ENCODE results near the gene MRS2.
"Not testable (repeated sequence)": the region's sequence is repeated elsewhere in the genome, so short reads cannot be mapped to it uniquely, and the experiment has no call there.

Gene MRS2

DNA sequence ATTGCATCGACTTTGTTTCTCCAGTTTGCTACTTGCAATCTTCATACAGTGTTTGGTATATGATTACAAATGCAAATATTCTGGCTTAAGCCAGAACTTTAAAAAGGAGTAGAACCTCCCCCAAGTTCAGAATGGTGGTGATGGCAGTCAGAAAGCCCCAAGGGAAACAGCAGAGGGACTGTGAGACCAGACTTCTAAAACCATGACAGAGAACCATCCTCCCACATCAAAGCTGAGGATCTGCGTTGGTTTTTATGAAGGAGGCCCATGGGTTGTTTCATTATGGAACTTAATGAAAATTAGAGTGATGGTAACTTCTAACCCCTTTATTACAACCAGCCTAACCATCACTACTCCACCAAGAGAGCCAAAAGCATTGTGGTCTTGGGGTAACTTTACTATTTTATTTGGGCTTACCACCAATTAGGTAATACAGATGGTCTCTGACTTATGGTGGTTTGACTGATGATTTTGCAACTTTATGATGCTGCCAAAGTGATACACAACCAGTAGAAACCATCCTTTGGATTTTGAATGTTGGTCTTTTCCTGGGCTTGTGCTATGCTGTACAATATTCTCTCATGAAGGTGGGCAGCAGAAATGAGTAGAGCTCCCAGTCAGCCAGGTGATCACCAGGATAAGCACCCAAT lies 10.9 kb upstream of the MRS2 start:
- DNase-seq = no peak

DNA sequence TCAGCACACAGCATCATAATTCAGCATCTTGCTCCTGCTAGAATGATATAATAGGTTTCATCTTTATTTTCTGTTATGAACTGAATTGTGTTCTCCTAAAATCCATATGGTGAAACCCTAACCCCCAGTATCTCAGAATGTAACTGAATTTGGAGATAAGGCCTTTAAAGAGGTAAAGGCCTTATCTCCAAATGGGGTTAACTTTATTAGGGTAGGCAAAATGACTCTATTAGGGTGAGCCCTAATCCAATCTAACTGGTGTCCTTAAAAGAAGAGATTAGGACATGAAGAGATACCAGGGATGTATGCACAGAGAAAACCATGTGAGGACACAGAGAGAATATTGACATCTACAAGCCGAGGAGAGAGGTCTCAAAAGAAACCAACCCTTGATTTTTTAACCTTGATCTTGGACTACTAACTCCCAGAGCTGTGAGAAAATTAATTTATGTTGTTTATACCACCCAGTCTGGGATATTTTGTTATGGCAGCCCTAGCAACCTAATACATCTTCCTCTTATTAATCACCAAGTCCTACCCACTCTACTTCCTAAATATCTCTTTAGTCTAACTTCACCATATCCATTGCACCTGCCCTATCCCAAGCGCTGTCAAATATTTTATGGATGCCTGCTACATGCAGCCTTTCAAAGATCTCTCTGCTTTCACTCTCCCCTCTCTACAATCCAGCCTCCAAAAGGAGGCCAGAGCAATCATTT lies 8.5 kb upstream of the MRS2 start:
- DNase-seq = no peak

DNA sequence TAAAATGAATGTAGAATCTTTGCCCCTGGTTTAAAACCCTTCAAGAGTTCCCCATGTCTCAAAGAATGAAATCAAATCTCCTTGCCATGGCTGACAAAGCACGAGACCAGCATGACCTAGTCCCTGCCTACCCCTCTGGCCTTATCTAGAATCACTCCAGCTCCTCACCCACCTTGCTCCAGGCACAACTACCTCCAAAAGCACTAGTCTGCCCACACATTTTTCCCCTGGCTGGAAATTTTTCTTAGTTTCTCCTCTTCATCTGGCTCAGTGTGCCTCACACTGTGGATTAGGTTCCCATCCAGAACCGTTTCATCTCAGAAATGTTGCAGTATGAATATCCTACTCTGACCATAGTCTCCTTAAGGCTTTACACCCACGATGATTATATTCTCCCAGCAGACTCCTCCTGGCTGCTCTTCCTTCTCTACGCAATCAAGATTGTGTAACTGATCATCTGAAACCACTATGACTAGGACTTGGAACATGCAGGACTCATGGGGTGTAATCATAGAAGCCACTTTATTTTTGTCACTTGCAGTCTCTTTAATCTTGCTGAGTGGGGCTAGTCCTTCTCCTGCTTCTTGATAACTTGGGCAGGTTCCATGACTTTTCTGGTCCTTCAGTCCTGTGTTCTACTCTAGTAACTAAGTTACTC lies 7.8 kb upstream of the MRS2 start:
- no peak for DNase-seq

DNA sequence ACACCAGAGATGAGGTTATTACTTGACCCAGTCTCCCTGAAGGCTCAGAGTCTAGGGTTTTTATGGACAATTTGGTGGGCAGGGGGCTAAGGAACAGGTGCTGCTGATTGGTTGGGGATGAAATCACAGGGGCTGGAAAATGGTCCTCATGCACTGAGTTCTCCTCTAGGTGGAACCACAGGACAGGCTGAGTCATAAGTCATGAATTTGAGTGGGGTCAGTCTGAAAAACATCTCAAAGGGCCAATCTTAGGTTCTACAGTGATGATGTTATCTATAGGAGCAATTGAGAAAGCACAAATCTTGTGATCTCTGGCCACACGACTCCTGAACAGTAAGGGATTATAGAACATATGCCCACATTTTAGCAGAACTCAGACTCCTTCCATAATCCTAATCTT lies 5.9 kb upstream of the MRS2 start:
- no peak for DNase-seq

DNA sequence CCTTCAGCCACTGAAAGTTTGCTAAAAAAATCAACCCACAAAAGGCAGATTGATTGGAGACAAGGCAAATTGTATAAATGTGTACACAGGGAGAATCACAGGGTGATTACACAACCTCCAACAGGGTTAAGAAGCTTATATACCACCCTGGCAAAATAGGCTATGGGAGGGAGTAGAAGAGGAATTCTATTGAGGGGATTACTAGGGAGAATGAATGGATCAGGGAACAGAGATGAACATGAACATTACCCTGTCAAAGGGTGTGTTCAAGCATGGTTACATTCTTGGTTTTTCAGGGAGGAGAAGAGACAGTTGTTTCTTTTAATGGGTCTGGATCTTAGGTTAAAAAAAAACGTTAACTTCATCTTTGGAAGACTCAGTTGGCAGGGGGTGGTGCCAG lies 5.1 kb upstream of the MRS2 start:
- DNase-seq = no peak

DNA sequence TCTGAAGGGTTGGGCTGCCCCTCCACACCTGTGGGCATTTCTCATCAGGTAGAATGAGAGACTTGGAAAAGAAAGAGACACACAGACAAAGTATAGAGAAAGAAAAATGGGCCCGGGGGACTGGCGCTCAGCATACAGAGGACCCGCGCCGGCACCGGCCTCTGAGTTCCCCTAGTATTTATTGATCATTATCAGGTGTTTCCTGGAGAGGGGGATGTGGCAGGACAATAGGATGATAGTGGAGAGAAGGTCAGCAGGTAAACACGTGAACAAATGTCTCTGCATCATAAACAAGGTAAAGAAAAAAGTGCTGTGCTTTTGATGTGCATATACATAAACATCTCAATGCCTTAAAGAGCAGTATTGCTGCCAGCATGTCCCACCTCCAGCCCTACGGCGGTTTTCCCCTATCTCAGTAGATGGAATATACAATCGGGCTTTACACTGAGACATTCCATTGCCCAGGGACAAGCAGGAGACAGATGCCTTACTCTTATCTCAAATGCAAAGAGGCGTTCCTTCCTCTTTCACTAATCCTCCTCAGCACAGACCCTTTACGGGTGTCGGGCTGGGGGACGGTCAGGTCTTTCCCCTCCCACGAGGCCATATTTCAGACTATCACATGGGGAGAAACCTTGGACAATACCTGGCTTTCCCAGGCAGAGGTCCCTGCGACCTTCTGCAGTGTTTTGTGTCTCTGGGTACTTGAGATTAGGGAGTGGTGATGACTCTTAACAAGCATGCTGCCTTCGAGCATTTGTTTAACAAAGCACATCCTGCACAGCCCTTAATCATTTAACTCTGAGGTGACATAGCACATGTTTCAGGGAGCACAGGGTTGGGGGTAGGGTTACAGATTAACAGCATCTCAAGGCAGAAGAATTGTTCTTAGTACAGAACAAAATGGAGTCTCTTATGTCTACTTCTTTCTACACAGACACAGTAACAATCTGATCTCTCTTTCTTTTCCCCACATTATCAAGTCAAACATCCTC lies 2.4 kb upstream of the MRS2 start:
- not testable (repeated sequence) for DNase-seq

DNA sequence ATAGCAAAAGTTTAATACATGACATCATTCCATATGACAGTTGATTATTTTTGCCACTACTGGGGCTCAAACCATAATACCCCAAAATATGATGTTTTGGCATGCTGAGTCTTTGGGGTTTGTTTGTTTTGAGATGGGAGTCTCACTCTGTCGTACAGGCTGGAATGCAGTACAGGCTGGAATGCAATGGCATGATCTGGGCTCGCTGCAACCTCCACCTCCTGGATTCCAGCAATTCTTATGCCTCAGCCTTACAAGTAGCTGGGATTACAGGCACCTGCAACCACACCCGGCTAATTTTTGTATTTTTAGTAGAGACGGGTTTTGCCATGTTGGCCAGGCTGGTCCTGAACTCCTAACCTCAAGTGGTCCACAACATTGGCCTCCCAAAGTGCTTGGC lies 1.3 kb upstream of the MRS2 start:
- no peak for DNase-seq

DNA sequence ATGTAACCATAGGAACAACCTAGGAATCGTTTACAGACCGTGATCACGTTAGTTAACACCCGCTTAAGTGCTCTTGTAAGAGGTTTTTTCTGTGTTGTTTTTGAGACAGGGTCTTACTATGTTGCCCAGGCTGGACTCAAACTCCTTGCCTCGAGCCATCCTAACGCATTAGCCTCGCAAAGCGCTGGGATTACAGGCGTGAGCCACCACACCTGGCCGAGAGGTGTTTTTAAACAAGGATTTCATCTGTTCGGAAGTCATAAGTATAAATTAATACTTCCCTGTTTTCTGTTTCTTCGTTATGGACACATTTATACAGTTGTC lies 727 bp downstream of the MRS2 start:
- no peak for DNase-seq

DNA sequence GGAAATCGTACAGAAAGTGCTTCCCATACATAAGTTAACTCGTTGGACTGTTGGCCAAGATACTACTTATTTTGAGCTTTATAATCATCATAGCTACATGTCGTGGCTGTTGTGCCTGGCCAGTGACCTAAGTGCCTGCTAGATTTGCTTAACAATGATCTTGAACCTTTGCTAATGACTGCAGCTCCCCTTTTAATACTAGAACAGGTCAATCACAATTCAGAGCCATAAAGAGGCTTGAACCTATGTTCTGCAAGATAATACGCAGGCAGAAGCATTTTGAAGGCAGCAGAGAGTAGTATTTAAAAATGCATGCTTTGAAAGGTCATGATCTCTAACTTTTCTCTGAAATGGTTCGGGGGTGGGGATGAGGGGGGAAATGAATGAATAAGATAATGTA lies 2.5 kb downstream of the MRS2 start:
- no peak for DNase-seq

DNA sequence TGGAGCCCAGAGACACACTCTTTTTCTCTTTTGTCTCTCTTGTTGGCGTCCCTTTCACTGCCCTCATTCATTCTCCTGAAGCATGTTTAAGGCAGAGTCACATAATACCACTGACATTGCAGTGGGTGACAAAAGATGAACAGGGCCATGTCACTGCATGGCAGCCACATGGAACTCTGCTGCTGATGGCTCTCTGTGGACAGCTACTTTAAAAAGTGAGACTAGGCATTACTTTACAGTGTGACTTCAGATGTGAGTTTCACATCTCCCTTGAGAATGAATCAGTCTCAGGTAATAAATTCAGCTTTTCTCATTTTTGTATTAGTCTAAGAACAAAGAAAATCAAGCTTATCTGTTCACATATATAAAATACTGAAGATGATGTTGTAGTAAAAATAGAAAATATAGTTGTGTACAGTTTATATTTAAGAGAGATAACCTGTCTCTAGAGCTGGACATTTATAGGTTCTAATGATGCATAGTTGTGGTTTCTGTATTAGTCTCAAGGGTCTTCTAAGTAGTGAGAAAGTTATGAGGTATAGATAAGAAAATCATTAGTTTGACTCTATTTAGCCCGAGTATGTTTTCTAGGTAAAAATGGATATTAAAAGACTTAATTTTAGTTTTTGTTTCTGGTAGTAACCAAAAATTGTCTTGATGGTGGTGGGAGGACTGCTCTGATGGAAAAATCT lies 6.1 kb downstream of the MRS2 start:
- no peak for DNase-seq

DNA sequence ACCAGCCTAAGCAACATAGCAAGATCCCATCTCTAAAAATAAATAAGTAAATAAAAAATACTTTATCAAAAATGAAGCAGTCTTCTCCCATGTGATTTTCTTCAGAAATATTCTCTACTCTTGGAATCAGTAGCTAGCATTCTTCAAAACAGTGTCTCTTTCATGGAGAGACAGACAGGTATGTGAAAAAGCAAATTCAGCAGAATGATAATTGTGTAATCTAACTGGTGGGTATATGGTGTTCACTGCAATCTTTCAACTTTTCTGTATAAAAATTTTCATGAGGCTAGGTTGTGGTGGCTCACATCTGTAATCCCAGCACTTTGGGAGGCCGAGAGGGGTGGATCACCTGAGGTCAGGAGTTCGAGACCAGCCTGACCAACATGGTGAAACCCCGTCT lies 7.9 kb downstream of the MRS2 start:
- no peak for DNase-seq

DNA sequence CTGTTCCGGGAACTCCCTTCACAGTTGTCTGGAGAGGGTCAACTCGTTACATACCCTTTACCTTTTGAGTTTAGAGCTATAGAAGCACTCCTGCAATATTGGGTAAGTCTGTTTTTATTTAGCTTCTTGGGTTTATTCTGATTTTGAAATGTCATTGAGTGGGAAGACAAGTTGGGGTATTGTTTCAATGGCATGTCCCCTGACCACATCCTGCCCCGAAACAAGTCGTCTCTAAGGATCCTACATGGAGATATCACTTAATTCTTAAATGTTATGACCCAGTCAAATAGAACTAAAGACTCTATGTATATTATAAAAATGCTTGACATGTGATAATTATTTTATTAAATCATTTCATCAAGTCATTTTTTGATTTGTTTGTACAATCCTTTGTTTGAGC lies 9.6 kb downstream of the MRS2 start:
- DNase-seq = no peak

DNA sequence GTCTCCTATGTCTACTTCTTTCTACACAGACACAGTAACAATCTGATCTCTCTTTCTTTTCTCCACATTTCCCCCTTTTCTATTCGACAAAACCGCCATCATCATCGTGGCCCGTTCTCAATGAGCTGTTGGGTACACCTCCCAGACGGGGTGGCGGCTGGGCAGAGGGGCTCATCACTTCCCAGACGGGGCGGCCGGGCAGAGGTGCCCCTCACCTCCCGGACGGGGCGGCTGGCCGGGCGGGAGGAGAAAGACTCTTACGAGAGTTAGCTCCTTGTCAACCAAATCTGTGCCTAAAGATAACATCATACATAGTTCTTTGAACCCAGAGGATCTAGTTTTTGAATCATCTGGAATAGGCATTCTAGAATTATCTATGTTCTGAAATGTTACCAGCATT lies 11.8 kb downstream of the MRS2 start:
- not testable (repeated sequence) for DNase-seq

DNA sequence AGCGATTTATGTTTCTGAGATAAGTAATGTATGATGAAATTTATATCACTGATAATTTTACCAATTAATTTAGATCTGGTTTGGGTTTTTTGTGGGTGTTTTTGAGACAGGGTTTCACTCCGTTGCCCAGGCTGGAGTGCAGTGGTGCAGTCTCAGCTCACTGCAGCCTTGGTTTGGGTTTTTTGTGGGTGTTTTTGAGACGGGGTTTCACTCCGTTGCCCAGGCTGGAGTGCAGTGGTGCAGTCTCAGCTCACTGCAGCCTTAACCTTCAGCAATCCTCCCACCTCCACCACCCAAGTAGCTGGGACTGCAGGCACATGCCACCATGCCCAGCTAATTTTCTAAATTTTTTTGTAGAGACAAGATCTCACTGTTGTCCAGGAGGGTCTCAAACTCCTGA lies 13.0 kb downstream of the MRS2 start:
- DNase-seq = no peak

DNA sequence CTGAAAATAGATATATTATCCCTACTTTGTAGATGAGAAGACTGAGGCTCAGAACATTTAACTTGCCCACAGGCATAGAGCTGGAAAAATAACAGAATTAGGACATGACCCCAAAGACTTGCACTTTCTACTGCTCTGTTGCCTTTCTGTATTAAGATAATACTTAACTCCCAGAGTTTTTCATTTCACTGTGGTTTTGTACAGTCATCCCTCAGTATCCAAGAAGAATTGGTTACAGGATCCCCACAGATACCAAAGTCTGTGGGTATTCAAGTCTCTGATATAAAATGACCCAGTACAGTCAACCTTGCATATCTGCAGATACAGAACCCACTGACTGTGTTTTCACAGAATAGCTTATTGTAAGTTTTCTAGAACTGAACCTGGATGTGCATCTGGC lies 16.8 kb downstream of the MRS2 start:
- no peak for DNase-seq

DNA sequence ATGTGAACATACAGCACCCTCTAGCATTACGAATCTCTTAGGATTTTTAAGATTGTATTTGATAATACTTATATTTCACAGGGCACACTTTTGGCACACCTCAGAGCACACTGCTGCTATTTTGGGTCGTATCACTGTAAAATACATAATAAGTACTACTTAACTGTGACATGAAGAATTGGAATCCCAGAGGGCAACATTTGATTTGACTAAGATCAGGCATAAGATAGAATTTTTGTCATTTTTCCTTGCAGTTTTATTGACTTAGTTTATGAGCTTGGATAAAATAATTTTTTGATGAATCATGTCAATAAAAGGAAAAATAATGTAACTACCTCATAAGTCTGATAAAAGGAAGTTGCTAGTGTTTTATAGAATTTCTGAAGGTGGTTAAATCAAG lies 22.4 kb downstream of the MRS2 start:
- DNase-seq = no peak

DNA sequence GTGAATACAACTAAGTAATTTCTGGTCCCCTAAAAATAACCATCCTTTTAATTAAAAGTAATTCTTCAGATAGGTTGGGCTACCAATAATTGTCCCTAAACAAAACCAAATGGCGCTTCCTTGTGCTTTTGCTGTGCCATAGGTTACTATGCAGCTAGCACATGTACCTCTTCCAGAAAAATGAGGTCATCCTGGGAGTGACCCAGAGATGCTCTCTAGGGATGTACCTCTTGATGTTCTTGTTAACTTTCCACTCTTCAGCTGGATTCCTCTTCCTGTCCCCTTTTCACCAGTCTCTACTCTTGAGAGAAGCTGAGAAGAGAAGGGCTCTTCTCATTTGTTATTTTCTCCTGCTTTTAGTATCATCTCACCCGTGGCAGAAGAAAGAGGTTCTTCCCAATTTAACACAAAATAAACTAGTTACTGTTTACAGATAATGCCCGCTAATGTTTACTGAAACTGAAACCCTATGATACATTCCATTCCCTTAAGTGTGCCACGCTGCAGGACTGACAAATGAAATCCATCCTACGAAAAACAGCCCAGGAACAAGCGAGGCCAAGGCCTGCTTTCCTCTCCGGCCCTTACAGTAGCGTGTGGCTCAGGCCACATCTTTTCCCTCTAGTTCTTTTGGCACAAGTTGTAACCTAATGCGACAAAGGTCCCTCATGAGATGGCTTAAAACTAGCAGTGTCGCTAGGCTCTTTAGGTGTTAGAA lies 24.2 kb downstream of the MRS2 start:
- DNase-seq = no peak

DNA sequence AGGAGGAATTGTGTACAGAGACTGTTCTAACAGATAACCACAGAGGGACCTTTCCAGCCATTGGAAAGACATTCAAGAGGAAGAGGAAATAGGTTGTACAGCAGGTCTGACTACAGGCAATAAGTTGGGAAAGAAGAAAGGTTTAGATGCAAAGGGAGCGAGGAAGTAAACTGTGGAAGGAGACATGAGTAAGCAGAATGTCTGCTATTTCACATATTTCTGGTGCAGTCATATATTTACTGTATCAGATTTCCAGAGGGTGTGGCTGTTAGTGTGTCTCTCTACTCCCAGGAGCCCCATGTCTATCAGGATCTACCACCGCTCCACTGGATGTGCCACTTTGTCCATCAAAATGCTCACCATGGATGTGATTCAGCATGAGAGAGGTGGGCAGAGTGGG lies 25.9 kb downstream of the MRS2 start:
- no peak for DNase-seq

DNA sequence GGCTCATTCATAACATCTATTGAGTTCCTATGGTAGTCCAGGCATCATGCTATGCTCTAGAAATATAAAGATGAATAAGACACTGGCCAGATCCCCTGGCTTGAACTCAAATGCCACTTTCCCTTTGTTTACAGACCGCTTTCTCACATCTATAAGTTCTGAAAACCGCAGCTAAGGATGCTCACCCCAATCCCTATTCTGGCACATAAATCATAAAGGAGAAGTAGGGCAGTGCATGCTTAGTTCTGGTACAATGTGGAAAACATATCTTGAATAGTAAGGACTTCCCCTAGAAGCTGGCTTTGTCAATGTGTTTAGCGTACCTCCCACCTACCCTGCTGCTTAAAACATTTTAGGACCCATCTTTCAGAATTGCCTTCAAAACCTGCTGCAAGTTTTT lies 26.4 kb downstream of the MRS2 start:
- DNase-seq = no peak

DNA sequence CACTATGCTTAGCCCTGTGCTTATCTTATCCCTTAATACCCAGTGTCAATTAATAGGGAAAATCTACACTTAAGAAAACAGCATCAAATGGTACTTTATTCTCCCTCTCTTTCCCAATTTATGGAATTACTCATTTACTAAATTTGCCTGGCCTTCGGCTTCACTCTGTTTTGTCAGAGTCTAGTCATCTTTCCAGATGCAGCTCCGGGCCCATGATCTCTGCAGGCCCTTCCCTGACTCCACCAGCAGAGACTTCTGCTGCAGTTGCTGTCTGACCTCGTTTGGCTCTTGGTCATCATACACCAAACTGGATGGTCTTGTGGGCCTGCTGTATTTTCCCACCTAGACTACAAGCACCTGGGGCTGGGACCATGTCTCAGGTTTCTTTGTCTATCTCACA lies 27.4 kb downstream of the MRS2 start:
- DNase-seq = no peak

DNA sequence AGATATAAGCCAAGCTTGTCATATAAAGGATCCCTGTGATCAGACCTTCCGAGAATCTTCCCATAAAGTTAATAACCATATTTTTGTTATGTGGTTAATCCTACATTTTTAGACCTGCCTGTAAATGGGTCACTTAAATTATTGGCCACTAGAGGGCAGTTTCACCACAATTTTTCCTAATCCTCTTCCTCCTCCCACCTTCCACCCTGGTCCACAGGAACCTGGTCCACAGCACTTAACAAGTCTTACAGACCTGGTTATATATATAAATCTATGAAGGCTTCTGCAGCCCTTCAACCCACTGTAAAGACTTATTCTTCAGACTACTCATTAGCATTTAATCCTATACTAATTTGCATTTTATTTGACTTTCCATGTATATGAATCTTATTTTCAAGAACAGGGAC lies 28.3 kb downstream of the MRS2 start:
- no peak for DNase-seq

DNA sequence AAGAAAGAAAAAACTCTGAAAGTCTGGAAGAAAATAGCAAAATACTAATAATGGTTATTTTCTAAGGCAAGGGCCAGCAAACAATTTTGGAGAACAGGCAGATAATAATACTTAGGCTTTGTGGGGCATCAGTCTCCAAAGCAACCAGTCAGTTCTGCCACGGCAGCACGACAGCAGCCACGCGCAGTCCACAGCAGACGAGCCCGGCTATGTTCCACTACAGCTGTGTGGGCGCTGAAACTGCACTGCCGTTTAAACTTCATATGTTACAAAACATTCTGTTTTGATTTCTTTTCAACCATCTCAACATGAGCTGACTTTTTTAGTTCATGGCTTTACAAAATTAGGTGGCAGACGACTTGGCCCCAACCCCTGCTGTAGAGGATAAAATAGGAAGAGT lies 29.9 kb downstream of the MRS2 start:
- no peak for DNase-seq

Measured in NCI-H187 treated with DMSO at 0.1 percent for 48 hours (cell line).